H9 (cell line): Measurements from ENCODE around the gene TMEM164. TPM values are rescaled to one million over a fixed set of nuclear protein-coding genes. Genes with fewer than 3 reads are reported as not detected.

Experiments
- DNase-seq: peaks from one replicate; pipeline ENCODE4 v3.0.0-alpha.2; 2017
- H2AFZ ChIP-seq: one replicate; pipeline ENCODE4 v1.6.1; 2013; ENCODE audit warnings: mild to moderate bottlenecking, low read length, control low read depth, moderate library complexity
- H2AK5ac ChIP-seq: 2 replicates; pipeline ENCODE4 v1.6.1; 2013; ENCODE audit warnings: low read length, control low read depth, mixed read lengths; ENCODE audit not compliant: insufficient read length
- H2BK120ac ChIP-seq: one replicate; pipeline ENCODE4 v1.6.1; 2013; ENCODE audit warnings: low read depth, mild to moderate bottlenecking, low read length, control low read depth, inconsistent platforms; ENCODE audit not compliant: poor library complexity, severe bottlenecking
- H2BK12ac ChIP-seq: 2 replicates; pipeline ENCODE4 v1.6.1; 2013; ENCODE audit warnings: low read length, control low read depth, mixed read lengths, low read depth; ENCODE audit not compliant: insufficient read length
- H2BK15ac ChIP-seq: 2 replicates; pipeline ENCODE4 v1.6.1; 2013; ENCODE audit warnings: low read depth, low read length, control low read depth
- H2BK20ac ChIP-seq: one replicate; pipeline ENCODE4 v1.6.1; 2013; ENCODE audit warnings: low read depth, mild to moderate bottlenecking, low read length, control low read depth, inconsistent platforms; ENCODE audit not compliant: poor library complexity, severe bottlenecking
- H2BK5ac ChIP-seq: 2 replicates; pipeline ENCODE4 v1.6.1; 2013; ENCODE audit warnings: low read length, control low read depth, mixed read lengths; ENCODE audit not compliant: insufficient read length
- H3K14ac ChIP-seq: 2 replicates; pipeline ENCODE4 v1.6.1; 2013; ENCODE audit warnings: low read length, control low read depth; ENCODE audit not compliant: insufficient read depth
- H3K18ac ChIP-seq: 2 replicates; pipeline ENCODE4 v1.6.1; 2013; ENCODE audit warnings: low read depth, mild to moderate bottlenecking, mixed read lengths, low read length, control low read depth; ENCODE audit not compliant: insufficient read length
- H3K23ac ChIP-seq: 2 replicates; pipeline ENCODE4 v1.6.1; 2013; ENCODE audit warnings: low read length, control low read depth, mixed read lengths, low read depth; ENCODE audit not compliant: insufficient read length
- H3K23me2 ChIP-seq: 2 replicates; pipeline ENCODE4 v1.6.1; 2013; ENCODE audit warnings: low read depth, mild to moderate bottlenecking, mixed read lengths, low read length, control low read depth; ENCODE audit not compliant: insufficient read length, poor library complexity, severe bottlenecking
- H3K27ac ChIP-seq: 2 replicates; pipeline ENCODE4 v1.5.1; 2013; ENCODE audit warnings: low read length, control low read depth, mixed read lengths, low read depth; ENCODE audit not compliant: insufficient read length
- H3K27me3 ChIP-seq: 2 replicates; pipeline ENCODE4 v1.6.1; 2013; ENCODE audit warnings: low read length, control low read depth, inconsistent platforms; ENCODE audit not compliant: insufficient read depth
- H3K4ac ChIP-seq: 2 replicates; pipeline ENCODE4 v1.6.1; 2013; ENCODE audit warnings: low read depth, mild to moderate bottlenecking, control low read depth, inconsistent platforms, low read length, moderate library complexity
- H3K4me1 ChIP-seq: 2 replicates; pipeline ENCODE4 v1.6.1; 2013; ENCODE audit warnings: low read length, control low read depth, inconsistent platforms; ENCODE audit not compliant: insufficient read depth
- H3K4me2 ChIP-seq: 2 replicates; pipeline ENCODE4 v1.6.1; 2013; ENCODE audit warnings: low read length, control low read depth, mixed read lengths; ENCODE audit not compliant: insufficient read length, insufficient read depth
- H3K56ac ChIP-seq: 2 replicates; pipeline ENCODE4 v1.6.1; 2013; ENCODE audit warnings: low read depth, mild to moderate bottlenecking, mixed read lengths, low read length, control low read depth; ENCODE audit not compliant: insufficient read length
- H3K79me1 ChIP-seq: 2 replicates; pipeline ENCODE4 v1.6.1; 2013; ENCODE audit warnings: low read depth, mild to moderate bottlenecking, moderate library complexity, low read length, control low read depth, inconsistent platforms; ENCODE audit not compliant: insufficient read depth, poor library complexity, severe bottlenecking
- H3K79me2 ChIP-seq: 2 replicates; pipeline ENCODE4 v1.6.1; 2013; ENCODE audit warnings: low read length, control low read depth, inconsistent platforms; ENCODE audit not compliant: insufficient read depth
- H3K9ac ChIP-seq: 2 replicates; pipeline ENCODE4 v1.6.1; 2013; ENCODE audit warnings: low read length, control low read depth, mixed read lengths; ENCODE audit not compliant: insufficient read length; ENCODE audit errors: extremely low read depth
- H3K9me3 ChIP-seq: one replicate; pipeline ENCODE4 v1.6.1; 2013; ENCODE audit warnings: low read depth, low read length, inconsistent platforms; ENCODE audit not compliant: control insufficient read depth
- H3T11ph ChIP-seq: one replicate; pipeline ENCODE4 v1.6.1; 2013; ENCODE audit warnings: mild to moderate bottlenecking, low read length, control low read depth, inconsistent platforms
- H4K20me1 ChIP-seq: one replicate; pipeline ENCODE4 v1.6.1; 2013; ENCODE audit not compliant: control insufficient read depth, insufficient read length, insufficient read depth
- H4K5ac ChIP-seq: 2 replicates; pipeline ENCODE4 v1.6.1; 2013; ENCODE audit warnings: low read depth, mild to moderate bottlenecking, mixed read lengths, low read length, control low read depth; ENCODE audit not compliant: insufficient read length
- H4K8ac ChIP-seq: replicated peaks from 2 replicates; pipeline ENCODE4 v1.6.1; 2013; ENCODE audit warnings: low read length, control low read depth, mixed read lengths, low read depth; ENCODE audit not compliant: insufficient read length
- H4K91ac ChIP-seq: 2 replicates; pipeline ENCODE4 v1.6.1; 2013; ENCODE audit warnings: low read depth, mild to moderate bottlenecking, moderate library complexity, mixed read lengths, low read length, control low read depth; ENCODE audit not compliant: insufficient read length
- H3K27ac Mint-ChIP-seq, 3 experiments: 2 replicates in 2 of 3; 3 replicates in 1 of 3; pipeline ENCODE4 v1.8.0; 2020 to 2021; ENCODE audit warnings: mixed read lengths in 3 of 3, mild to moderate bottlenecking in 1 of 3, moderate library complexity in 1 of 3
- H3K27me3 Mint-ChIP-seq: 2 replicates; pipeline ENCODE4 v1.8.0; 2021; ENCODE audit warnings: low read depth, mild to moderate bottlenecking, moderate library complexity, mixed read lengths
- H3K36me3 Mint-ChIP-seq, 3 experiments: 2 replicates in 2 of 3; 3 replicates in 1 of 3; pipeline ENCODE4 v1.8.0; 2020 to 2021; ENCODE audit warnings: low read depth in 3 of 3, mixed read lengths in 3 of 3; ENCODE audit not compliant: insufficient read depth in 1 of 3
- H3K4me1 Mint-ChIP-seq, 2 experiments: 2 replicates each; pipeline ENCODE4 v1.8.0; 2020; ENCODE audit warnings: mixed read lengths in 2 of 2
- H3K4me3 Mint-ChIP-seq, 2 experiments: 2 replicates in 1 of 2; 3 replicates in 1 of 2; pipeline ENCODE4 v1.8.0; 2020 to 2021; ENCODE audit warnings: mild to moderate bottlenecking in 2 of 2, mixed read lengths in 2 of 2, moderate library complexity in 1 of 2
- H3K9me3 Mint-ChIP-seq, 2 experiments: 2 replicates in 1 of 2; 3 replicates in 1 of 2; pipeline ENCODE4 v1.8.0; 2020; ENCODE audit warnings: mild to moderate bottlenecking in 2 of 2, mixed read lengths in 2 of 2, moderate library complexity in 1 of 2
- WGBS: extraction: QIAGEN DNeasy Blood & Tissue Kit; methylation state at CpG from one replicate; pipeline ENCODE4 v1.1.7; 2013; ENCODE audit warnings: missing lambda C conversion rate, low lambda C conversion rate, mixed read lengths; ENCODE audit not compliant: insufficient read length; ENCODE audit errors: extremely low coverage; 5-methylcytosine and 5-hydroxymethylcytosine counted together
- total RNA-seq: library from RNA; stranded (reverse); gene quantifications from 2 replicates; pipeline ENCODE4 v1.2.1, GENCODE V29; 2021
- TF ChIP-seq, protein P1 (sequence below): fragments of 200-600 bp; sonication (generic); conservative IDR thresholded peaks from 3 replicates; pipeline ENCODE4 v1.8.0; 2021; ENCODE audit warnings: antibody characterized with exemption, mild to moderate bottlenecking

TMEM164 gene
- total RNA-seq, 1 experiment from 2014 or later, result 30.4 TPM

DNA sequence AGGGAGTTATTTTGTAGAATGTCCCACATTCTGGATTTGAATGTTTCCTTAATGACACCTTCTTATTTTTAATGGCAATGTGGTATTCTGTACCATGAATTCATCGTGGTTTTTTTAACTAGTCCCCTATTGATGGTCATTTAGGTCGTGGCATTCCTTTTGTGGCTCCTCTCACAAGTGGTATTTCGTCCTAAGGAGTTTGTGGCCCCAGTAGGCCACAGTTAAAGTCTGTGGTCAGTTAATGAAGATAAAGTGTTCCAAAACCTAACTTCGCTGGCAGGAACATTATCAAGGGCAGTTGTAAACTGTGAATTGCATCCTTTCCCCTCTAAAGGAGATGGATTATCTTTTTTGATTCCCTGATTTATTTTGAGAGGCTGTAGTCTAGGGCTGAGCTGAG lies 133.2 kb downstream of the TMEM164 start:
- H2BK15ac ChIP-seq, result no peak overlapping the region
- H4K5ac ChIP-seq, result no peak overlapping the region
- no peak overlapping the region for H2BK5ac ChIP-seq
- H3K9ac ChIP-seq, result no peak overlapping the region
- no peak overlapping the region for H2BK120ac ChIP-seq
- no peaks in the 10 kb centered on the region for H3K79me2 ChIP-seq
- Mint-ChIP-seq H3K9me3 (no peaks in the 10 kb centered on the region), H3K4me1 (peaks cover 1 to 2% of the 10 kb centered on the region in 2 experiments; a peak in 3 of 4 replicates), H3K27ac (no peak overlapping the region), H3K36me3 (no peaks in the 10 kb centered on the region; a peak in 1 of 7 replicates), H3K4me3 (no peak overlapping the region), H3K27me3 (no peaks in the 10 kb centered on the region)
- no peak overlapping the region for H2BK12ac ChIP-seq
- no peak overlapping the region for H2BK20ac ChIP-seq
- H2AFZ ChIP-seq, result no peak overlapping the region
- no peak overlapping the region for H3K23ac ChIP-seq
- H4K8ac ChIP-seq, result no peak overlapping the region
- H3T11ph ChIP-seq, result no peak overlapping the region
- H3K9me3 ChIP-seq, result no peaks in the 10 kb centered on the region
- H4K91ac ChIP-seq, result no peak overlapping the region
- no peak overlapping the region for H3K27ac ChIP-seq
- H3K23me2 ChIP-seq, result no peaks in the 10 kb centered on the region
- no peak overlapping the region for H3K14ac ChIP-seq
- no peaks in the 10 kb centered on the region for H3K27me3 ChIP-seq
- DNase-seq, result no peak
- no peak overlapping the region for H2AK5ac ChIP-seq
- TF ChIP-seq, protein P1, sequence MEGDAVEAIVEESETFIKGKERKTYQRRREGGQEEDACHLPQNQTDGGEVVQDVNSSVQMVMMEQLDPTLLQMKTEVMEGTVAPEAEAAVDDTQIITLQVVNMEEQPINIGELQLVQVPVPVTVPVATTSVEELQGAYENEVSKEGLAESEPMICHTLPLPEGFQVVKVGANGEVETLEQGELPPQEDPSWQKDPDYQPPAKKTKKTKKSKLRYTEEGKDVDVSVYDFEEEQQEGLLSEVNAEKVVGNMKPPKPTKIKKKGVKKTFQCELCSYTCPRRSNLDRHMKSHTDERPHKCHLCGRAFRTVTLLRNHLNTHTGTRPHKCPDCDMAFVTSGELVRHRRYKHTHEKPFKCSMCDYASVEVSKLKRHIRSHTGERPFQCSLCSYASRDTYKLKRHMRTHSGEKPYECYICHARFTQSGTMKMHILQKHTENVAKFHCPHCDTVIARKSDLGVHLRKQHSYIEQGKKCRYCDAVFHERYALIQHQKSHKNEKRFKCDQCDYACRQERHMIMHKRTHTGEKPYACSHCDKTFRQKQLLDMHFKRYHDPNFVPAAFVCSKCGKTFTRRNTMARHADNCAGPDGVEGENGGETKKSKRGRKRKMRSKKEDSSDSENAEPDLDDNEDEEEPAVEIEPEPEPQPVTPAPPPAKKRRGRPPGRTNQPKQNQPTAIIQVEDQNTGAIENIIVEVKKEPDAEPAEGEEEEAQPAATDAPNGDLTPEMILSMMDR, result no peak
- H4K20me1 ChIP-seq, result no peaks in the 10 kb centered on the region
- peaks cover 4% of the 10 kb centered on the region; the same call in 1 of the 2 replicates for H3K4me1 ChIP-seq
- H3K18ac ChIP-seq, result no peak overlapping the region
- WGBS, result no CpG with 5 or more reads among the region's 4 CpGs
- H3K4ac ChIP-seq, result no peak overlapping the region
- H3K56ac ChIP-seq, result no peak overlapping the region
- no peak overlapping the region for H3K4me2 ChIP-seq
- H3K79me1 ChIP-seq, result no peaks in the 10 kb centered on the region
